ENCODE data around the gene ERVK3-1.
"Not testable (repeated sequence)": the region's sequence is repeated elsewhere in the genome, so short reads cannot be mapped to it uniquely, and the experiment has no call there.

Gene ERVK3-1

GRCh38 chr19:58304748-58305064 lies 471 bp upstream of the ERVK3-1 start:
- no peak for DNase-seq (ENCODE audit: low spot score)

- DNase-seq (ENCODE audit: low spot score): peak; percentile 17
Observed at GRCh38 chr19:58305932-58306323, 751 bp downstream of the ERVK3-1 start.

GRCh38 chr19:58307736-58308135 lies 2.6 kb downstream of the ERVK3-1 start:
- DNase-seq (ENCODE audit: low spot score): no peak

- DNase-seq (ENCODE audit: low spot score): not testable (repeated sequence)
Observed at GRCh38 chr19:58310685-58311084, 5.5 kb downstream of the ERVK3-1 start.

GRCh38 chr19:58311345-58311865 lies 6.2 kb downstream of the ERVK3-1 start:
- DNase-seq (ENCODE audit: low spot score): no peak

- DNase-seq (ENCODE audit: low spot score): no peak
Observed at GRCh38 chr19:58315580-58315979, 10.4 kb downstream of the ERVK3-1 start.

- DNase-seq (ENCODE audit: low spot score): peak; percentile 24
Observed at GRCh38 chr19:58317476-58318072, 12.4 kb downstream of the ERVK3-1 start.

- no peak for DNase-seq (ENCODE audit: low spot score)
Observed at GRCh38 chr19:58318297-58318696, 13.1 kb downstream of the ERVK3-1 start.

GRCh38 chr19:58319241-58319640 lies 14.1 kb downstream of the ERVK3-1 start:
- DNase-seq (ENCODE audit: low spot score): no peak

GRCh38 chr19:58325311-58326022 lies 20.3 kb downstream of the ERVK3-1 start:
- DNase-seq (ENCODE audit: low spot score): no peak

- DNase-seq (ENCODE audit: low spot score): no peak
Observed at GRCh38 chr19:58326501-58326913, 21.3 kb downstream of the ERVK3-1 start.

- peak; percentile 98 for DNase-seq (ENCODE audit: low spot score)
Observed at GRCh38 chr19:58326914-58327726, 21.9 kb downstream of the ERVK3-1 start, which contains the start of gene ZSCAN22. ZSCAN22 (plus strand) TSS chr19:58326994; CDS start chr19:58334803, 7,809 bp downstream.

- DNase-seq (ENCODE audit: low spot score): no peak
Observed at GRCh38 chr19:58328999-58329398, 23.8 kb downstream of the ERVK3-1 start.

- peak; percentile 81 for DNase-seq (ENCODE audit: low spot score)
Observed at GRCh38 chr19:58330458-58330857, 25.3 kb downstream of the ERVK3-1 start.

GRCh38 chr19:58332697-58333096 lies 27.5 kb downstream of the ERVK3-1 start:
- DNase-seq (ENCODE audit: low spot score): no peak

- DNase-seq (ENCODE audit: low spot score): no peak
Observed at GRCh38 chr19:58334691-58335249, 29.6 kb downstream of the ERVK3-1 start.

GRCh38 chr19:58335630-58336029 lies 30.5 kb downstream of the ERVK3-1 start:
- no peak for DNase-seq (ENCODE audit: low spot score)

- DNase-seq (ENCODE audit: low spot score): no peak
Observed at GRCh38 chr19:58336216-58336615, 31.0 kb downstream of the ERVK3-1 start.

- no peak for DNase-seq (ENCODE audit: low spot score)
Observed at GRCh38 chr19:58336820-58337219, 31.6 kb downstream of the ERVK3-1 start.

GRCh38 chr19:58338336-58338735 lies 33.2 kb downstream of the ERVK3-1 start:
- DNase-seq (ENCODE audit: low spot score): no peak

- no peak for DNase-seq (ENCODE audit: low spot score)
Observed at GRCh38 chr19:58338825-58339558, 33.8 kb downstream of the ERVK3-1 start.

- DNase-seq (ENCODE audit: low spot score): no peak
Observed at GRCh38 chr19:58345558-58345957, 40.4 kb downstream of the ERVK3-1 start.
